HepG2 (cell line): ENCODE measurements around the gene CCDC150. TPM values are rescaled to one million over a fixed set of nuclear protein-coding genes. Genes with fewer than 3 reads are reported as not detected.

Source experiments
- CHD4 ChIP-seq: fragments of 200-600 bp; sonication (generic); IDR thresholded peaks from 2 replicates; pipeline ENCODE4 v1.7.0; 2017; ENCODE audit warnings: mild to moderate bottlenecking, low read length, borderline replicate concordance
- DNMT1 ChIP-seq: sonication (generic); formaldehyde crosslinking; IDR thresholded peaks from 2 replicates; pipeline ENCODE4 v1.5.1; 2020; ENCODE audit warnings: mild to moderate bottlenecking, missing genetic modification reagents
- DR1 ChIP-seq: sonication (generic); formaldehyde crosslinking; IDR thresholded peaks from 2 replicates; pipeline ENCODE4 v1.8.0; 2021; ENCODE audit warnings: mild to moderate bottlenecking, missing genetic modification reagents, inconsistent platforms
- E2F1 ChIP-seq: sonication (generic); formaldehyde crosslinking; IDR thresholded peaks from 2 replicates; pipeline ENCODE4 v1.5.0; 2020; ENCODE audit warnings: missing genetic modification reagents
- ELF1 ChIP-seq: sonication (generic); formaldehyde crosslinking; IDR thresholded peaks from 2 replicates; pipeline ENCODE4 v1.4.0; 2020; ENCODE audit warnings: missing genetic modification reagents
- GFI1 ChIP-seq: sonication (generic); formaldehyde crosslinking; IDR thresholded peaks from 2 replicates; pipeline ENCODE4 v1.5.0; 2020; ENCODE audit warnings: missing genetic modification reagents, mild to moderate bottlenecking, borderline replicate concordance
- HDAC2 ChIP-seq: sonication (generic); formaldehyde crosslinking; IDR thresholded peaks from 2 replicates; pipeline ENCODE4 v1.4.0; 2020; ENCODE audit warnings: missing genetic modification reagents
- HMGXB3 ChIP-seq: sonication (generic); formaldehyde crosslinking; IDR thresholded peaks from 2 replicates; pipeline ENCODE4 v1.4.0; 2020; ENCODE audit warnings: missing genetic modification reagents, borderline replicate concordance
- KDM5A ChIP-seq: fragments of 200-600 bp; sonication (generic); IDR thresholded peaks from 2 replicates; pipeline ENCODE4 v1.7.0; 2018; ENCODE audit warnings: antibody characterized with exemption, mild to moderate bottlenecking, low read length, borderline replicate concordance
- KMT2A ChIP-seq: sonication (generic); formaldehyde crosslinking; IDR thresholded peaks from 2 replicates; pipeline ENCODE4 v1.4.0; 2020; ENCODE audit warnings: missing genetic modification reagents
- MAFK ChIP-seq, 2 experiments: IDR thresholded peaks in 1 of 2; conservative IDR thresholded peaks in 1 of 2; 2 replicates each; pipeline ENCODE4 v1.6.1; 2011; ENCODE audit warnings: improper control_type of control experiment in 2 of 2, low read length in 2 of 2
- NCOA1 ChIP-seq: sonication (generic); formaldehyde crosslinking; IDR thresholded peaks from 2 replicates; pipeline ENCODE4 v1.9.0; 2021; ENCODE audit warnings: missing genetic modification reagents
- RFXANK ChIP-seq: IDR thresholded peaks from 2 replicates; pipeline ENCODE4 v1.6.1; 2016
- RXRA ChIP-seq: sonication (generic); formaldehyde crosslinking; IDR thresholded peaks from 2 replicates; pipeline ENCODE4 v1.5.1; 2020; ENCODE audit warnings: missing genetic modification reagents
- SNAPC4 ChIP-seq: sonication (generic); formaldehyde crosslinking; IDR thresholded peaks from 2 replicates; pipeline ENCODE4 v1.4.0; 2020; ENCODE audit warnings: mild to moderate bottlenecking, missing genetic modification reagents
- TSC22D2 ChIP-seq: sonication (generic); formaldehyde crosslinking; IDR thresholded peaks from 2 replicates; pipeline ENCODE4 v1.5.1; 2020; ENCODE audit warnings: missing genetic modification reagents, mild to moderate bottlenecking, borderline replicate concordance
- ZBTB44 ChIP-seq: sonication (generic); formaldehyde crosslinking; IDR thresholded peaks from 2 replicates; pipeline ENCODE4 v1.4.0; 2020; ENCODE audit warnings: missing genetic modification reagents
- ZNF383 ChIP-seq: sonication (generic); formaldehyde crosslinking; IDR thresholded peaks from 2 replicates; pipeline ENCODE4 v1.4.0; 2020; ENCODE audit warnings: missing genetic modification reagents, mild to moderate bottlenecking, borderline replicate concordance
- ZNF644 ChIP-seq: IDR thresholded peaks from 2 replicates; pipeline ENCODE4 v1.6.1; 2016; ENCODE audit warnings: low read depth
- polyA plus RNA-seq, 8 experiments: library from polyadenylated mRNA; depleted of rRNA in 3 of 8; stranded (reverse) in 7 of 8; unstranded in 1 of 8; fragments of >200 nt; fragmentation: Illumina TruSeq in 4 of 8; extraction: Trizol in 4 of 8; gene quantifications; 2 replicates each; pipeline versions ENCODE4 v1.2.1 to v1.2.3, GENCODE V29; 2011 to 2016; ENCODE audit warnings: low read depth in 4 of 8, missing spikeins in 1 of 8, mixed read lengths in 1 of 8; ENCODE audit not compliant: insufficient read depth in 1 of 8
- total RNA-seq, 5 experiments: library from RNA; depleted of rRNA; stranded (reverse); fragments of >200 nt; fragmentation: Illumina TruSeq; extraction: Trizol; gene quantifications; 2 replicates each; pipeline ENCODE4 v1.2.3, GENCODE V29; 2016; ENCODE audit warnings: low read depth in 1 of 5

CCDC150 gene
- total and polyA plus RNA-seq, 2 of the 13 experiments (the other 11 are each of a cell fraction or from before 2014, with no cell fraction given) = 14.9 to 32.6 TPM

- TF ChIP-seq ZBTB44 (CRISPR knock-in tag) = no peak
- 0 out of 2 replicates have a peak, but pooled peaks have one; percentile 7 for TF ChIP-seq GFI1 (CRISPR knock-in tag)
- TF ChIP-seq DR1 (CRISPR knock-in tag) = no peak
- TF ChIP-seq ZNF644 (CRISPR knock-in tag) = no peak
- no peak for TF ChIP-seq HDAC2
- no peak for TF ChIP-seq KDM5A
- TF ChIP-seq SNAPC4 (CRISPR knock-in tag) = peak; percentile 63; the same call in 1 of the 2 replicates
- no peak for TF ChIP-seq RXRA (CRISPR knock-in tag)
- no peak for TF ChIP-seq RFXANK (CRISPR knock-in tag)
- TF ChIP-seq NCOA1 = no peak
- no peak for TF ChIP-seq MAFK (conservative IDR thresholded peaks at IDR 0.05 in 1 of 2, IDR thresholded peaks at IDR 0.05 in 1 of 2; ENCODE audit: low read length in 2 of 2)
- peak; percentile 91 for TF ChIP-seq CHD4
- TF ChIP-seq ZNF383 (CRISPR knock-in tag) = no peak
- TF ChIP-seq E2F1 = no peak
- TF ChIP-seq HMGXB3 (CRISPR knock-in tag) = no peak
- no peak for TF ChIP-seq ELF1
- TF ChIP-seq TSC22D2 (CRISPR knock-in tag) = no peak
- TF ChIP-seq DNMT1 (CRISPR knock-in tag) = peak; percentile 1; the same call in 1 of the 2 replicates
- TF ChIP-seq KMT2A = no peak
These were observed 575 bp downstream of the CCDC150 start (continued) for GRCh38 chr2:196640031-196640548.
